ENCODE measurements around the gene CMC4. TPM values are rescaled to one million over a fixed set of nuclear protein-coding genes. Genes with fewer than 3 reads are reported as not detected.

CMC4 gene
- total and polyA plus RNA-seq, 9 of the 15 experiments (the other 6 are each of a cell fraction or from before 2014, with no cell fraction given) = 3.5 to 16.9 (median 8.2) TPM

DNA sequence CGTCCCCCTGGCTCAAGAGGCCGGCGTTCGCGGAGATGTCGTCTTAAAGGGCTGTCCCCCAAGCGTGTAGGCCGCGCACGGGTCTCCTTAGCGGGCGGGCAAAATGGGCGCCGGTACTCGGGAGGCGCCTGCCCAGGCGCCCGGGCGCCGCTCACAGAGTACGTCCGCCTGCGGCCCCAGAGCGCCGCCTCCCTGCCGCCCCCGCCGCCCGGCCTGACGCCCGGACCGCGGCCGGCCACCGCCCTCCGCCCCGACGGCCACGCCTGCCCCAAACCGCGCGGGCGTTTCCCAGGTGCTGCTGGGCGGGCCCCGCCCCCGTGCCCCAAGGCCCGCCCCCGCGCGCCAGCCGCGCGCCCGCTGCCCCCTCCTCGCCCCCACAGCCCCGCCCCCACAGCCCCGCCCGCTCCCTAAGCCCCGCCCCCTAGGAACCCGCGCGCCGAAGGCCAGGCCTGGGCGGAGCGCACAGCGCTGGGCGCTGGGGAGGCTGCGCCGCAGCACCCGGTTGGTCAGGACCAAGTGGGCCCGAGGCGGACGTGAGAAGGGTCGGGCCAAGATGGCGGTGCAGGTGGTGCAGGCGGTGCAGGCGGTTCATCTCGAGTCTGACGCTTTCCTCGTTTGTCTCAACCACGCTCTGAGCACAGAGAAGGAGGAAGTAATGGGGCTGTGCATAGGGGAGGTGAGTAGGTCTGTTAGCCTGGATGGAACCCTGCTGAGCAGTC, at the start of gene CMC4, which contains the start of the genes BRCC3 and MTCP1 (continued):
- TF ChIP-seq ZNF263 (CRISPR knock-in tag; IDR thresholded peaks at IDR 0.05; ENCODE audit: borderline replicate concordance) = no peak
- TF ChIP-seq GATAD2B (IDR thresholded peaks at IDR 0.05; ENCODE audit: borderline replicate concordance) = 0 out of 2 replicates have a peak, but pooled peaks have one; percentile 44
- no peak for TF ChIP-seq REST (IDR thresholded peaks at IDR 0.05; ENCODE audit: borderline replicate concordance)
- TF ChIP-seq REST (CRISPR knock-in tag; IDR thresholded peaks at IDR 0.05; ENCODE audit: low read depth) = 0 out of 2 replicates have a peak, but pooled peaks have one; percentile 15
- no peak for TF ChIP-seq BRF1 (IDR thresholded peaks at IDR 0.05; ENCODE audit: borderline replicate concordance, extremely low read depth, insufficient read length)
- peak in 1 of 2 experiments; percentile 53 for TF ChIP-seq E2F6 (IDR thresholded peaks at IDR 0.05; ENCODE audit: borderline replicate concordance in 1 of 2, extremely low read depth in 1 of 2, insufficient read depth in 1 of 2, insufficient read length in 1 of 2, low read depth in 1 of 2, low read length in 1 of 2, poor library complexity in 1 of 2, severe bottlenecking in 1 of 2)
- TF ChIP-seq, protein P1, sequence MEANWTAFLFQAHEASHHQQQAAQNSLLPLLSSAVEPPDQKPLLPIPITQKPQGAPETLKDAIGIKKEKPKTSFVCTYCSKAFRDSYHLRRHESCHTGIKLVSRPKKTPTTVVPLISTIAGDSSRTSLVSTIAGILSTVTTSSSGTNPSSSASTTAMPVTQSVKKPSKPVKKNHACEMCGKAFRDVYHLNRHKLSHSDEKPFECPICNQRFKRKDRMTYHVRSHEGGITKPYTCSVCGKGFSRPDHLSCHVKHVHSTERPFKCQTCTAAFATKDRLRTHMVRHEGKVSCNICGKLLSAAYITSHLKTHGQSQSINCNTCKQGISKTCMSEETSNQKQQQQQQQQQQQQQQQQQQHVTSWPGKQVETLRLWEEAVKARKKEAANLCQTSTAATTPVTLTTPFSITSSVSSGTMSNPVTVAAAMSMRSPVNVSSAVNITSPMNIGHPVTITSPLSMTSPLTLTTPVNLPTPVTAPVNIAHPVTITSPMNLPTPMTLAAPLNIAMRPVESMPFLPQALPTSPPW (CRISPR knock-in tag; IDR thresholded peaks at IDR 0.05) = peak; percentile 99
- no peak for TF ChIP-seq SMARCB1 (IDR thresholded peaks at IDR 0.05; ENCODE audit: insufficient read length, low read depth)
- peak; percentile 82 for TF ChIP-seq ZFX (CRISPR knock-in tag; IDR thresholded peaks at IDR 0.05)
- TF ChIP-seq CBFA2T3 (IDR thresholded peaks at IDR 0.05) = no peak
- TF ChIP-seq KLF1 (tag; IDR thresholded peaks at IDR 0.05) = 0 out of 2 replicates have a peak, but pooled peaks have one; percentile 59
- TF ChIP-seq ZNF778 (CRISPR knock-in tag; IDR thresholded peaks at IDR 0.05) = no peak
- no peak for TF ChIP-seq ZNF431 (CRISPR knock-in tag; IDR thresholded peaks at IDR 0.05)
- no peak for TF ChIP-seq NFE2 (IDR thresholded peaks at IDR 0.05; ENCODE audit: low read depth)
- TF ChIP-seq ZNF277 (CRISPR knock-in tag; IDR thresholded peaks at IDR 0.05; ENCODE audit: borderline replicate concordance) = no peak
